GM23338 (cell line): Measurements from ENCODE around the gene PCSK4. TPM values are rescaled to one million over a fixed set of nuclear protein-coding genes. Genes with fewer than 3 reads are reported as not detected.

Experiments
- ATAC-seq: fragments of 200-7000 bp; cut with Tn5 transposase; 3 replicates; pipeline ENCODE4 v1.9.1; 2020
- DNase-seq: peaks from one replicate; pipeline ENCODE4 v3.0.0-alpha.2; 2015; ENCODE audit warnings: low spot score
- H2AFZ ChIP-seq: fragments of 200-600 bp; sonication (generic); 2 replicates; pipeline ENCODE4 v1.8.0; 2016; ENCODE audit warnings: antibody characterized with exemption, mild to moderate bottlenecking, moderate library complexity
- H3F3A ChIP-seq: fragments of 200-600 bp; sonication (generic); replicated peaks from 2 replicates; pipeline ENCODE4 v1.8.0; 2017; ENCODE audit warnings: antibody characterized with exemption, mixed run types, low read depth
- H3K27ac ChIP-seq: fragments of 200-600 bp; sonication (generic); 2 replicates; pipeline ENCODE4 v1.6.1; 2016; ENCODE audit warnings: low read depth
- H3K27me3 ChIP-seq: fragments of 200-600 bp; sonication (generic); 2 replicates; pipeline ENCODE4 v1.8.0; 2016; ENCODE audit warnings: mild to moderate bottlenecking, mixed run types, moderate library complexity; ENCODE audit not compliant: insufficient read depth
- H3K36me3 ChIP-seq: fragments of 200-600 bp; sonication (generic); 2 replicates; pipeline ENCODE4 v1.8.0; 2016; ENCODE audit warnings: mild to moderate bottlenecking; ENCODE audit not compliant: insufficient read depth
- H3K4me1 ChIP-seq: fragments of 200-600 bp; sonication (generic); 2 replicates; pipeline ENCODE4 v1.8.0; 2016; ENCODE audit warnings: mild to moderate bottlenecking, moderate library complexity; ENCODE audit not compliant: insufficient read depth
- H3K4me2 ChIP-seq: fragments of 200-600 bp; sonication (generic); 2 replicates; pipeline ENCODE4 v1.7.1; 2017; ENCODE audit warnings: mixed run types
- H3K4me3 ChIP-seq: fragments of 200-600 bp; sonication (generic); 2 replicates; pipeline ENCODE4 v1.6.1; 2016; ENCODE audit warnings: mixed run types
- H3K79me2 ChIP-seq: fragments of 200-600 bp; sonication (generic); replicated peaks from 2 replicates; pipeline ENCODE4 v1.8.0; 2017; ENCODE audit warnings: mild to moderate bottlenecking; ENCODE audit not compliant: insufficient read depth
- H3K9me2 ChIP-seq: fragments of 200-600 bp; sonication (generic); 2 replicates; pipeline ENCODE4 v1.8.0; 2017; ENCODE audit not compliant: insufficient read depth
- H4K20me1 ChIP-seq: fragments of 200-600 bp; sonication (generic); replicated peaks from 2 replicates; pipeline ENCODE4 v1.8.0; 2017; ENCODE audit warnings: mild to moderate bottlenecking; ENCODE audit not compliant: insufficient read depth
- H3K27ac Mint-ChIP-seq: 2 replicates; pipeline ENCODE4 v1.8.0; 2020; ENCODE audit warnings: inconsistent platforms, mild to moderate bottlenecking, moderate library complexity, mixed read lengths
- H3K27me3 Mint-ChIP-seq: 3 replicates; pipeline ENCODE4 v1.8.0; 2022; ENCODE audit warnings: low read depth, mild to moderate bottlenecking, moderate library complexity, mixed read lengths, inconsistent platforms; ENCODE audit not compliant: insufficient read depth, poor library complexity
- H3K36me3 Mint-ChIP-seq: 3 replicates; pipeline ENCODE4 v1.8.0; 2021; ENCODE audit warnings: low read depth, mild to moderate bottlenecking, inconsistent platforms, moderate library complexity, mixed read lengths
- H3K4me1 Mint-ChIP-seq: 3 replicates; pipeline ENCODE4 v1.8.0; 2020; ENCODE audit warnings: mild to moderate bottlenecking, inconsistent platforms, mixed read lengths
- H3K4me3 Mint-ChIP-seq: 3 replicates; pipeline ENCODE4 v1.8.0; 2021; ENCODE audit warnings: moderate library complexity, mild to moderate bottlenecking, inconsistent platforms, mixed read lengths
- H3K9me3 Mint-ChIP-seq: 3 replicates; pipeline ENCODE4 v1.8.0; 2020; ENCODE audit warnings: moderate library complexity, mild to moderate bottlenecking, inconsistent platforms, mixed read lengths
- CREB1 ChIP-seq: fragments of 250-450 bp; sonication (Bioruptor Pico); IDR thresholded peaks from 2 replicates; pipeline ENCODE4 v1.5.0; 2020; ENCODE audit warnings: low read depth, mild to moderate bottlenecking, moderate library complexity
- EZH2 ChIP-seq: fragments of 200-600 bp; sonication (generic); IDR thresholded peaks from one replicate; pipeline ENCODE4 v1.8.0; 2017; ENCODE audit warnings: antibody characterized with exemption, mild to moderate bottlenecking, low read depth; ENCODE audit not compliant: unreplicated experiment
- EZH2phosphoT487 ChIP-seq: fragments of 200-600 bp; sonication (generic); IDR thresholded peaks from one replicate; pipeline ENCODE4 v1.8.1; 2018; ENCODE audit warnings: antibody characterized with exemption; ENCODE audit not compliant: unreplicated experiment
- JUNB ChIP-seq: IDR thresholded peaks from one replicate; pipeline ENCODE4 v1.6.1; 2016; ENCODE audit warnings: antibody characterized with exemption; ENCODE audit not compliant: unreplicated experiment
- NANOG ChIP-seq: IDR thresholded peaks from 2 replicates; pipeline ENCODE4 v1.6.1; 2016; ENCODE audit warnings: antibody characterized with exemption, borderline replicate concordance
- POLR2AphosphoS5 ChIP-seq: IDR thresholded peaks from 2 replicates; pipeline ENCODE4 v1.6.1; 2016; ENCODE audit warnings: antibody characterized with exemption, low read depth
- STAT1 ChIP-seq: IDR thresholded peaks from one replicate; pipeline ENCODE4 v1.6.1; 2016; ENCODE audit warnings: antibody characterized with exemption; ENCODE audit not compliant: unreplicated experiment
- ZNF114 ChIP-seq: fragments of 250-450 bp; sonication (Bioruptor Pico); IDR thresholded peaks from 2 replicates; pipeline ENCODE4 v1.5.0; 2020; ENCODE audit warnings: mild to moderate bottlenecking, moderate library complexity
- ZNF331 ChIP-seq: fragments of 250-450 bp; sonication (Bioruptor Pico); IDR thresholded peaks from 2 replicates; pipeline ENCODE4 v1.5.0; 2020; ENCODE audit warnings: low read depth, mild to moderate bottlenecking, moderate library complexity
- polyA plus RNA-seq: library from polyadenylated mRNA; unstranded; fragments of >200 nt; fragmentation: Nextera tagmentation; extraction: Ambion mirVana; gene quantifications from 2 replicates; pipeline ENCODE4 v1.2.1, GENCODE V29; 2016
- total RNA-seq: library from RNA; depleted of rRNA; stranded (reverse); fragments of >200 nt; shearing (Covaris generic); gene quantifications from 2 replicates; pipeline ENCODE4 v1.2.3, GENCODE V29; 2014
- TF ChIP-seq, protein P1 (sequence below): IDR thresholded peaks from one replicate; pipeline ENCODE4 v1.6.1; 2018; ENCODE audit warnings: antibody characterized with exemption; ENCODE audit not compliant: unreplicated experiment
- TF ChIP-seq, protein P2 (sequence below): fragments of 250-450 bp; sonication (Bioruptor Pico); IDR thresholded peaks from 2 replicates; pipeline ENCODE4 v1.5.0; 2020; ENCODE audit warnings: mild to moderate bottlenecking, moderate library complexity
- TF ChIP-seq, protein P3 (sequence below), 2 experiments: fragments of 200-600 bp in 1 of 2; sonication (generic) in 1 of 2; conservative IDR thresholded peaks; 2 replicates each; pipeline versions ENCODE4 v1.5.1 to v1.6.1; 2016 to 2017; ENCODE audit warnings: antibody characterized with exemption in 2 of 2, low read depth in 2 of 2, mild to moderate bottlenecking in 2 of 2, moderate library complexity in 1 of 2
- TF ChIP-seq, protein P4 (sequence below): IDR thresholded peaks from 2 replicates; pipeline ENCODE4 v1.6.1; 2016; ENCODE audit warnings: antibody characterized with exemption

Gene PCSK4
- total and polyA plus RNA-seq, 2 experiments from 2014 or later: 3.8 to 15.1 TPM

DNA sequence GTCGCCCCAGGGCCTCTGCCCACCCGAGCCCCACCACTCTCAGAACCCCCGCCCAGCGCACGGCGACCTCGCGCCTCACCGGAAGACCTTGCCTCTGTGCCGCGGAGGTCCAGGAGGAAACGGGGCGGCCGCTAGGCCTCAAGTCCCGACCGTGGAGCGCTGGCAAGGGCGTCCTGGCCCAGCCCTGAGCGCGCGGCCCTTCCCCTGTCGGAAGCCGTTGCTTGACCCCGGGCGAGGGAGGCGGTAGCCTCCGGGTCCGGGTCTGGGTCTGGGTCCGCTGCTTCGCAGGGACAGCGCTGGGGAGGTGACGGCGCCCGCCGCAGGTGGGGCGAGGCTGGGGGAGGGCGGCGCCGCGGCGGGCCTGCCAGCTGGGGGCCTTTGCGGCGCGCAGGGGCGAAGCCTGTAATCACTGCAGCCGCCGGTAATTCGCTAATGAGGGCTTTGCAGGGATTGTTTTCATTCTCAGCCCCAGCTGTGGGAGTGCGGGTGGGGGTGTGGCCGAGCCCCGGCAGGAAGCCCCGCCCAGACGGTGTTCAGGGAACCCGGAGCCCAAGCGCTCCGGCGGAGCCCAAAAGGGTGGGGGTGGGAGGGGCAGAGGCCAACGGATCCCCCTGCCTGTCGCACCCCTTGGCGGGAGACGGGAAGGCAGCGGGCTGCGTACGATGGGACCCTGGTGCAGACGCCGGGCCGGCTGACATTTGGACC lies 19.7 kb downstream of the PCSK4 start:
- Histone ChIP-seq H3K4me2 (peak overlapping the region; percentile 89), H3K79me2 (no peaks in the 10 kb centered on the region), H3K4me3 (peak overlapping the region; percentile 63), H2AFZ (no peak overlapping the region), H3K27ac (no peak overlapping the region), H3F3A (peaks cover 18% of the 10 kb centered on the region), H4K20me1 (peaks cover 11% of the 10 kb centered on the region; the same call in 1 of the 2 replicates), H3K27me3 (peaks cover 77% of the 10 kb centered on the region), H3K9me2 (no peaks in the 10 kb centered on the region), H3K36me3 (no peaks in the 10 kb centered on the region), H3K4me1 (peaks cover 6% of the 10 kb centered on the region; the same call in 1 of the 2 replicates)
- peak overlapping the region; percentile 58 for H3K4me3 Mint-ChIP-seq
- H3K9me3 Mint-ChIP-seq: 0 out of 3 replicates have a peak, but pooled peaks cover 3% of the 10 kb centered on the region
- H3K27ac Mint-ChIP-seq: no peak overlapping the region
- no peaks in the 10 kb centered on the region; the same call in 2 of the 3 replicates for H3K36me3 Mint-ChIP-seq
- H3K27me3 Mint-ChIP-seq: peaks cover 55% of the 10 kb centered on the region
- H3K4me1 Mint-ChIP-seq: peaks cover 6% of the 10 kb centered on the region; the same call in 2 of the 3 replicates
- ATAC-seq (peak; percentile 28), DNase-seq (peak; percentile 84)
- TF ChIP-seq, protein P1, sequence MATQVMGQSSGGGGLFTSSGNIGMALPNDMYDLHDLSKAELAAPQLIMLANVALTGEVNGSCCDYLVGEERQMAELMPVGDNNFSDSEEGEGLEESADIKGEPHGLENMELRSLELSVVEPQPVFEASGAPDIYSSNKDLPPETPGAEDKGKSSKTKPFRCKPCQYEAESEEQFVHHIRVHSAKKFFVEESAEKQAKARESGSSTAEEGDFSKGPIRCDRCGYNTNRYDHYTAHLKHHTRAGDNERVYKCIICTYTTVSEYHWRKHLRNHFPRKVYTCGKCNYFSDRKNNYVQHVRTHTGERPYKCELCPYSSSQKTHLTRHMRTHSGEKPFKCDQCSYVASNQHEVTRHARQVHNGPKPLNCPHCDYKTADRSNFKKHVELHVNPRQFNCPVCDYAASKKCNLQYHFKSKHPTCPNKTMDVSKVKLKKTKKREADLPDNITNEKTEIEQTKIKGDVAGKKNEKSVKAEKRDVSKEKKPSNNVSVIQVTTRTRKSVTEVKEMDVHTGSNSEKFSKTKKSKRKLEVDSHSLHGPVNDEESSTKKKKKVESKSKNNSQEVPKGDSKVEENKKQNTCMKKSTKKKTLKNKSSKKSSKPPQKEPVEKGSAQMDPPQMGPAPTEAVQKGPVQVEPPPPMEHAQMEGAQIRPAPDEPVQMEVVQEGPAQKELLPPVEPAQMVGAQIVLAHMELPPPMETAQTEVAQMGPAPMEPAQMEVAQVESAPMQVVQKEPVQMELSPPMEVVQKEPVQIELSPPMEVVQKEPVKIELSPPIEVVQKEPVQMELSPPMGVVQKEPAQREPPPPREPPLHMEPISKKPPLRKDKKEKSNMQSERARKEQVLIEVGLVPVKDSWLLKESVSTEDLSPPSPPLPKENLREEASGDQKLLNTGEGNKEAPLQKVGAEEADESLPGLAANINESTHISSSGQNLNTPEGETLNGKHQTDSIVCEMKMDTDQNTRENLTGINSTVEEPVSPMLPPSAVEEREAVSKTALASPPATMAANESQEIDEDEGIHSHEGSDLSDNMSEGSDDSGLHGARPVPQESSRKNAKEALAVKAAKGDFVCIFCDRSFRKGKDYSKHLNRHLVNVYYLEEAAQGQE: no peak
- TF ChIP-seq ZNF114 (CRISPR knock-in tag) (no peak), CREB1 (CRISPR knock-in tag) (no peak), JUNB (no peak), EZH2phosphoT487 (no peak), EZH2 (no peak), POLR2AphosphoS5 (no peak; the same call in 1 of the 2 replicates), NANOG (no peak), STAT1 (no peak), ZNF331 (CRISPR knock-in tag) (no peak)
- TF ChIP-seq, protein P2, sequence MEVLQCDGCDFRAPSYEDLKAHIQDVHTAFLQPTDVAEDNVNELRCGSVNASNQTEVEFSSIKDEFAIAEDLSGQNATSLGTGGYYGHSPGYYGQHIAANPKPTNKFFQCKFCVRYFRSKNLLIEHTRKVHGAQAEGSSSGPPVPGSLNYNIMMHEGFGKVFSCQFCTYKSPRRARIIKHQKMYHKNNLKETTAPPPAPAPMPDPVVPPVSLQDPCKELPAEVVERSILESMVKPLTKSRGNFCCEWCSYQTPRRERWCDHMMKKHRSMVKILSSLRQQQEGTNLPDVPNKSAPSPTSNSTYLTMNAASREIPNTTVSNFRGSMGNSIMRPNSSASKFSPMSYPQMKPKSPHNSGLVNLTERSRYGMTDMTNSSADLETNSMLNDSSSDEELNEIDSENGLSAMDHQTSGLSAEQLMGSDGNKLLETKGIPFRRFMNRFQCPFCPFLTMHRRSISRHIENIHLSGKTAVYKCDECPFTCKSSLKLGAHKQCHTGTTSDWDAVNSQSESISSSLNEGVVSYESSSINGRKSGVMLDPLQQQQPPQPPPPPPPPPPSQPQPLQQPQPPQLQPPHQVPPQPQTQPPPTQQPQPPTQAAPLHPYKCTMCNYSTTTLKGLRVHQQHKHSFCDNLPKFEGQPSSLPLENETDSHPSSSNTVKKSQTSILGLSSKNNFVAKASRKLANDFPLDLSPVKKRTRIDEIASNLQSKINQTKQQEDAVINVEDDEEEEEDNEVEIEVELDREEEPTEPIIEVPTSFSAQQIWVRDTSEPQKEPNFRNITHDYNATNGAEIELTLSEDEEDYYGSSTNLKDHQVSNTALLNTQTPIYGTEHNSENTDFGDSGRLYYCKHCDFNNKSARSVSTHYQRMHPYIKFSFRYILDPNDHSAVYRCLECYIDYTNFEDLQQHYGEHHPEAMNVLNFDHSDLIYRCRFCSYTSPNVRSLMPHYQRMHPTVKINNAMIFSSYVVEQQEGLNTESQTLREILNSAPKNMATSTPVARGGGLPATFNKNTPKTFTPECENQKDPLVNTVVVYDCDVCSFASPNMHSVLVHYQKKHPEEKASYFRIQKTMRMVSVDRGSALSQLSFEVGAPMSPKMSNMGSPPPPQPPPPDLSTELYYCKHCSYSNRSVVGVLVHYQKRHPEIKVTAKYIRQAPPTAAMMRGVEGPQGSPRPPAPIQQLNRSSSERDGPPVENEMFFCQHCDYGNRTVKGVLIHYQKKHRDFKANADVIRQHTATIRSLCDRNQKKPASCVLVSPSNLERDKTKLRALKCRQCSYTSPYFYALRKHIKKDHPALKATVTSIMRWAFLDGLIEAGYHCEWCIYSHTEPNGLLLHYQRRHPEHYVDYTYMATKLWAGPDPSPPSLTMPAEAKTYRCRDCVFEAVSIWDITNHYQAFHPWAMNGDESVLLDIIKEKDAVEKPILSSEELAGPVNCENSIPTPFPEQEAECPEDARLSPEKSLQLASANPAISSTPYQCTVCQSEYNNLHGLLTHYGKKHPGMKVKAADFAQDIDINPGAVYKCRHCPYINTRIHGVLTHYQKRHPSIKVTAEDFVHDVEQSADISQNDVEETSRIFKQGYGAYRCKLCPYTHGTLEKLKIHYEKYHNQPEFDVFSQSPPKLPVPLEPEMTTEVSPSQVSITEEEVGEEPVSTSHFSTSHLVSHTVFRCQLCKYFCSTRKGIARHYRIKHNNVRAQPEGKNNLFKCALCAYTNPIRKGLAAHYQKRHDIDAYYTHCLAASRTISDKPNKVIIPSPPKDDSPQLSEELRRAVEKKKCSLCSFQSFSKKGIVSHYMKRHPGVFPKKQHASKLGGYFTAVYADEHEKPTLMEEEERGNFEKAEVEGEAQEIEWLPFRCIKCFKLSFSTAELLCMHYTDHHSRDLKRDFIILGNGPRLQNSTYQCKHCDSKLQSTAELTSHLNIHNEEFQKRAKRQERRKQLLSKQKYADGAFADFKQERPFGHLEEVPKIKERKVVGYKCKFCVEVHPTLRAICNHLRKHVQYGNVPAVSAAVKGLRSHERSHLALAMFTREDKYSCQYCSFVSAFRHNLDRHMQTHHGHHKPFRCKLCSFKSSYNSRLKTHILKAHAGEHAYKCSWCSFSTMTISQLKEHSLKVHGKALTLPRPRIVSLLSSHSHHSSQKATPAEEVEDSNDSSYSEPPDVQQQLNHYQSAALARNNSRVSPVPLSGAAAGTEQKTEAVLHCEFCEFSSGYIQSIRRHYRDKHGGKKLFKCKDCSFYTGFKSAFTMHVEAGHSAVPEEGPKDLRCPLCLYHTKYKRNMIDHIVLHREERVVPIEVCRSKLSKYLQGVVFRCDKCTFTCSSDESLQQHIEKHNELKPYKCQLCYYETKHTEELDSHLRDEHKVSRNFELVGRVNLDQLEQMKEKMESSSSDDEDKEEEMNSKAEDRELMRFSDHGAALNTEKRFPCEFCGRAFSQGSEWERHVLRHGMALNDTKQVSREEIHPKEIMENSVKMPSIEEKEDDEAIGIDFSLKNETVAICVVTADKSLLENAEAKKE (CRISPR knock-in tag): no peak
- TF ChIP-seq, protein P3, sequence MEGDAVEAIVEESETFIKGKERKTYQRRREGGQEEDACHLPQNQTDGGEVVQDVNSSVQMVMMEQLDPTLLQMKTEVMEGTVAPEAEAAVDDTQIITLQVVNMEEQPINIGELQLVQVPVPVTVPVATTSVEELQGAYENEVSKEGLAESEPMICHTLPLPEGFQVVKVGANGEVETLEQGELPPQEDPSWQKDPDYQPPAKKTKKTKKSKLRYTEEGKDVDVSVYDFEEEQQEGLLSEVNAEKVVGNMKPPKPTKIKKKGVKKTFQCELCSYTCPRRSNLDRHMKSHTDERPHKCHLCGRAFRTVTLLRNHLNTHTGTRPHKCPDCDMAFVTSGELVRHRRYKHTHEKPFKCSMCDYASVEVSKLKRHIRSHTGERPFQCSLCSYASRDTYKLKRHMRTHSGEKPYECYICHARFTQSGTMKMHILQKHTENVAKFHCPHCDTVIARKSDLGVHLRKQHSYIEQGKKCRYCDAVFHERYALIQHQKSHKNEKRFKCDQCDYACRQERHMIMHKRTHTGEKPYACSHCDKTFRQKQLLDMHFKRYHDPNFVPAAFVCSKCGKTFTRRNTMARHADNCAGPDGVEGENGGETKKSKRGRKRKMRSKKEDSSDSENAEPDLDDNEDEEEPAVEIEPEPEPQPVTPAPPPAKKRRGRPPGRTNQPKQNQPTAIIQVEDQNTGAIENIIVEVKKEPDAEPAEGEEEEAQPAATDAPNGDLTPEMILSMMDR (conservative IDR thresholded peaks at IDR 0.05; ENCODE audit: low read depth in 2 of 2): no peak
- TF ChIP-seq, protein P4, sequence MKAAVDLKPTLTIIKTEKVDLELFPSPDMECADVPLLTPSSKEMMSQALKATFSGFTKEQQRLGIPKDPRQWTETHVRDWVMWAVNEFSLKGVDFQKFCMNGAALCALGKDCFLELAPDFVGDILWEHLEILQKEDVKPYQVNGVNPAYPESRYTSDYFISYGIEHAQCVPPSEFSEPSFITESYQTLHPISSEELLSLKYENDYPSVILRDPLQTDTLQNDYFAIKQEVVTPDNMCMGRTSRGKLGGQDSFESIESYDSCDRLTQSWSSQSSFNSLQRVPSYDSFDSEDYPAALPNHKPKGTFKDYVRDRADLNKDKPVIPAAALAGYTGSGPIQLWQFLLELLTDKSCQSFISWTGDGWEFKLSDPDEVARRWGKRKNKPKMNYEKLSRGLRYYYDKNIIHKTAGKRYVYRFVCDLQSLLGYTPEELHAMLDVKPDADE: no peak
